Occipital lobe (tissue), 2 donors: ENCODE measurements around the gene ACKR1. TPM values are rescaled to one million over a fixed set of nuclear protein-coding genes. Genes with fewer than 3 reads are reported as not detected.

ENCODE experiments used
- DNase-seq: peaks from one replicate; lab custom pipeline; 2025; lab: John Stamatoyannopoulos, UW
- total RNA-seq: library from RNA; depleted of rRNA; stranded (reverse); fragments of >200 nt; gene quantifications from one replicate; pipeline ENCODE4 v1.2.3, GENCODE V29; 2014

ACKR1 gene
- total RNA-seq, 1 donor from 2014 or later, result 0.62 TPM

- DNase-seq, result no peak
These were observed 17.6 kb upstream of the ACKR1 start for GRCh38 chr1:159187033-159187432.

- no peak for DNase-seq
These were observed 16.9 kb upstream of the ACKR1 start for GRCh38 chr1:159187647-159188374.

GRCh38 chr1:159188375-159188788, 16.3 kb upstream of the ACKR1 start:
- DNase-seq, result no peak

- DNase-seq, result no peak
These were observed 14.2 kb upstream of the ACKR1 start for GRCh38 chr1:159190441-159190840.

GRCh38 chr1:159196543-159196942, 8.1 kb upstream of the ACKR1 start:
- DNase-seq, result no peak

GRCh38 chr1:159197561-159198557, 6.8 kb upstream of the ACKR1 start:
- peak; percentile 63 for DNase-seq

GRCh38 chr1:159199901-159200300, 4.8 kb upstream of the ACKR1 start:
- DNase-seq, result no peak

GRCh38 chr1:159200769-159201168, 3.9 kb upstream of the ACKR1 start:
- no peak for DNase-seq

- DNase-seq, result no peak
These were observed 3.0 kb upstream of the ACKR1 start for GRCh38 chr1:159201642-159202041.

- no peak for DNase-seq
These were observed 1.1 kb upstream of the ACKR1 start for GRCh38 chr1:159203610-159204009.

- no peak for DNase-seq
These were observed 550 bp downstream of the ACKR1 start for GRCh38 chr1:159205225-159205624.

- no peak for DNase-seq
These were observed 1.4 kb downstream of the ACKR1 start for GRCh38 chr1:159206110-159206509.

- DNase-seq, result no peak
These were observed 2.4 kb downstream of the ACKR1 start for GRCh38 chr1:159207080-159207479.

GRCh38 chr1:159207774-159208173, 3.1 kb downstream of the ACKR1 start:
- DNase-seq, result peak; percentile 42

GRCh38 chr1:159208175-159208825, 3.6 kb downstream of the ACKR1 start:
- DNase-seq, result no peak

GRCh38 chr1:159209061-159209460, 4.4 kb downstream of the ACKR1 start:
- DNase-seq, result no peak

GRCh38 chr1:159211331-159212136, 6.9 kb downstream of the ACKR1 start:
- DNase-seq, result peak; percentile 12

- no peak for DNase-seq
These were observed 7.9 kb downstream of the ACKR1 start for GRCh38 chr1:159212596-159212995.

GRCh38 chr1:159214149-159214760, 9.6 kb downstream of the ACKR1 start:
- peak; percentile 23 for DNase-seq
